ENCODE results near the gene BICRAL. TPM values are rescaled to one million over a fixed set of nuclear protein-coding genes. Genes with fewer than 3 reads are reported as not detected.

BICRAL gene
- total and polyA plus RNA-seq, 9 of the 15 experiments (the other 6 are each of a cell fraction or from before 2014, with no cell fraction given): 1.2 to 11.9 (median 5.6) TPM

GRCh38 chr6:42781796-42782688 is at the start of gene BICRAL (continued):
- TF ChIP-seq MLLT1 (IDR thresholded peaks at IDR 0.05) (no peak), TAF7 (tag; IDR thresholded peaks at IDR 0.05) (peak; percentile 69; the same call in 1 of the 2 replicates), TEAD1 (CRISPR knock-in tag; IDR thresholded peaks at IDR 0.05) (no peak), CCNT2 (IDR thresholded peaks at IDR 0.05; ENCODE audit: borderline replicate concordance, extremely low read depth, insufficient read length, low read depth, low read length) (peak; percentile 91), TAF15 (IDR thresholded peaks at IDR 0.05; ENCODE audit: low read depth, low read length) (no peak), ZBTB34 (CRISPR knock-in tag; IDR thresholded peaks at IDR 0.05) (no peak), GTF2E2 (tag; IDR thresholded peaks at IDR 0.05) (peak; percentile 81; the same call in 1 of the 2 replicates), RB1 (IDR thresholded peaks at IDR 0.05; ENCODE audit: low read depth) (0 out of 2 replicates have a peak, but pooled peaks have one; percentile 28), ZFX (CRISPR knock-in tag; IDR thresholded peaks at IDR 0.05) (no peak), ZNF431 (CRISPR knock-in tag; IDR thresholded peaks at IDR 0.05) (no peak), BCLAF1 (IDR thresholded peaks at IDR 0.05; ENCODE audit: borderline replicate concordance in 1 of 2, control insufficient read depth in 1 of 2, low read depth in 2 of 2, low read length in 1 of 2) (peak in 1 of 2 experiments; percentile 75; a peak in 1 of 4 replicates), TCFL5 (CRISPR knock-in tag; conservative IDR thresholded peaks at IDR 0.05) (no peak), ZNF175 (CRISPR knock-in tag; IDR thresholded peaks at IDR 0.05; ENCODE audit: low read depth) (peak; percentile 42; the same call in 1 of the 2 replicates), SP2 (IDR thresholded peaks at IDR 0.05; ENCODE audit: extremely low read depth, low read depth, low read length, poor library complexity, severe bottlenecking) (no peak), DLX4 (CRISPR knock-in tag; IDR thresholded peaks at IDR 0.05) (no peak), POLR2G (IDR thresholded peaks at IDR 0.05; ENCODE audit: low read depth, low read length) (peak; percentile 89), ZBTB7A (IDR thresholded peaks at IDR 0.05; ENCODE audit: borderline replicate concordance, control insufficient read depth, low read depth, low read length) (peak; percentile 71; the same call in 1 of the 2 replicates)

Measured in K562 (cell line).